Measurements from ENCODE around the gene PTGR2. TPM values are rescaled to one million over a fixed set of nuclear protein-coding genes. Genes with fewer than 3 reads are reported as not detected.

PTGR2 gene
- polyA plus RNA-seq, 1 donor from 2014 or later = 7.2 TPM

- TF ChIP-seq RAD21 (conservative IDR thresholded peaks at IDR 0.05) = no peak
- TF ChIP-seq REST (IDR thresholded peaks at IDR 0.05; ENCODE audit: borderline replicate concordance) = no peak
- no peak for TF ChIP-seq SMC3 (conservative IDR thresholded peaks at IDR 0.05; ENCODE audit: poor library complexity)
- TF ChIP-seq POLR2AphosphoS5 (IDR thresholded peaks at IDR 0.05) = no peak
- TF ChIP-seq CTCF (IDR thresholded peaks at IDR 0.05; ENCODE audit: poor library complexity, severe bottlenecking) = no peak
- no peak for TF ChIP-seq EP300 (conservative IDR thresholded peaks at IDR 0.05; ENCODE audit: poor library complexity, severe bottlenecking)
- TF ChIP-seq MXI1 (conservative IDR thresholded peaks at IDR 0.05; ENCODE audit: poor library complexity, severe bottlenecking) = no peak
- TF ChIP-seq EZH2 (IDR thresholded peaks at IDR 0.05; ENCODE audit: borderline replicate concordance, insufficient read depth, low read length, poor library complexity, severe bottlenecking) = no peak
- TF ChIP-seq TAF1 (IDR thresholded peaks at IDR 0.05; ENCODE audit: low read depth) = no peak
- no peak overlapping the region for H2AFZ ChIP-seq (ENCODE audit: low read depth, low read length)
- H3K79me2 ChIP-seq (replicated peaks; ENCODE audit: insufficient read depth, low read length) = no peaks in the 10 kb centered on the region
- no peak overlapping the region for H3K4me3 ChIP-seq (ENCODE audit: low read length)
- no peak overlapping the region for H3K27ac ChIP-seq (ENCODE audit: low read length)
- no peak overlapping the region for H3K4me2 ChIP-seq (ENCODE audit: low read length)
- no peaks in the 10 kb centered on the region for H3F3A ChIP-seq (ENCODE audit: insufficient read depth, low read length, poor library complexity, severe bottlenecking)
- no peak overlapping the region for H3K9ac ChIP-seq (ENCODE audit: low read length)
- H3K9me3 ChIP-seq (ENCODE audit: low read length) = no peaks in the 10 kb centered on the region
- H3K36me3 ChIP-seq (ENCODE audit: insufficient read depth, low read length) = no peaks in the 10 kb centered on the region
- H4K20me1 ChIP-seq (ENCODE audit: insufficient read depth) = no peaks in the 10 kb centered on the region
- H3K27me3 ChIP-seq (ENCODE audit: insufficient read depth, low read depth, low read length) = no peaks in the 10 kb centered on the region
- H3K9me2 ChIP-seq (ENCODE audit: insufficient read depth, low read length) = no peaks in the 10 kb centered on the region
Measured at GRCh38 chr14:73817020-73817655, 34.5 kb upstream of the PTGR2 start.

GRCh38 chr14:73818821-73819220, 32.8 kb upstream of the PTGR2 start:
- Histone ChIP-seq H2AFZ (ENCODE audit: low read depth, low read length) (no peak overlapping the region), H3K79me2 (replicated peaks; ENCODE audit: insufficient read depth, low read length) (no peaks in the 10 kb centered on the region), H3K9me2 (ENCODE audit: insufficient read depth, low read length) (no peaks in the 10 kb centered on the region), H4K20me1 (ENCODE audit: insufficient read depth) (no peaks in the 10 kb centered on the region), H3K9ac (ENCODE audit: low read length) (no peak overlapping the region), H3K4me3 (ENCODE audit: low read length) (no peak overlapping the region), H3K4me2 (ENCODE audit: low read length) (no peak overlapping the region), H3F3A (ENCODE audit: insufficient read depth, low read length, poor library complexity, severe bottlenecking) (no peaks in the 10 kb centered on the region), H3K27ac (ENCODE audit: low read length) (no peak overlapping the region), H3K36me3 (ENCODE audit: insufficient read depth, low read length) (no peaks in the 10 kb centered on the region), H3K27me3 (ENCODE audit: insufficient read depth, low read depth, low read length) (no peaks in the 10 kb centered on the region), H3K9me3 (ENCODE audit: low read length) (no peaks in the 10 kb centered on the region)
- TF ChIP-seq CTCF (IDR thresholded peaks at IDR 0.05; ENCODE audit: poor library complexity, severe bottlenecking) (no peak), SMC3 (conservative IDR thresholded peaks at IDR 0.05; ENCODE audit: poor library complexity) (no peak), EP300 (conservative IDR thresholded peaks at IDR 0.05; ENCODE audit: poor library complexity, severe bottlenecking) (no peak), MXI1 (conservative IDR thresholded peaks at IDR 0.05; ENCODE audit: poor library complexity, severe bottlenecking) (no peak), RAD21 (conservative IDR thresholded peaks at IDR 0.05) (no peak), REST (IDR thresholded peaks at IDR 0.05; ENCODE audit: borderline replicate concordance) (no peak), TAF1 (IDR thresholded peaks at IDR 0.05; ENCODE audit: low read depth) (no peak), EZH2 (IDR thresholded peaks at IDR 0.05; ENCODE audit: borderline replicate concordance, insufficient read depth, low read length, poor library complexity, severe bottlenecking) (no peak), POLR2AphosphoS5 (IDR thresholded peaks at IDR 0.05) (no peak)

All from neural cell (in vitro differentiated cells).